A673 (cell line): ENCODE measurements around the gene KCNB1. TPM values are rescaled to one million over a fixed set of nuclear protein-coding genes. Genes with fewer than 3 reads are reported as not detected.

Source experiments
- BruUV-seq: library from RNA; stranded (reverse); fragments of 400-500 nt; replicated peaks from 2 replicates; lab custom pipeline; 2021; lab: Mats Ljungman, UMichigan
- CTCF ChIA-PET: fragments of 300-600 bp; sonication (Branson Sonifier 250); formaldehyde crosslinking; loops from one replicate; lab custom pipeline; 2022; ENCODE audit warnings: antibody characterized with exemption; lab: Charles Lee
- POLR2A ChIA-PET: fragments of 300-600 bp; sonication (Branson Sonifier 250); formaldehyde crosslinking; loops from one replicate; lab custom pipeline; 2022; ENCODE audit warnings: antibody characterized with exemption; ENCODE audit not compliant: low non-redundant PET; lab: Charles Lee
- DNase-seq: peaks from one replicate; pipeline ENCODE4 v3.0.0-alpha.2; 2015; ENCODE audit warnings: low spot score
- H3K27ac ChIP-seq: fragments of 200-600 bp; sonication (generic); 2 replicates; pipeline ENCODE4 v1.5.1; 2016; ENCODE audit warnings: mixed run types, low read depth, mild to moderate bottlenecking, mixed read lengths, antibody characterized with exemption, low read length; ENCODE audit not compliant: poor library complexity, severe bottlenecking
- H3K27me3 ChIP-seq: fragments of 200-600 bp; sonication (generic); replicated peaks from 2 replicates; pipeline ENCODE4 v1.6.1; 2017; ENCODE audit warnings: mixed run types, low read depth, mild to moderate bottlenecking, mixed read lengths, antibody characterized with exemption, low read length; ENCODE audit not compliant: insufficient read depth, poor library complexity
- H3K36me3 ChIP-seq: fragments of 200-600 bp; sonication (generic); 2 replicates; pipeline ENCODE4 v1.6.1; 2016; ENCODE audit warnings: mixed run types, mild to moderate bottlenecking, mixed read lengths, antibody characterized with exemption, low read length; ENCODE audit not compliant: insufficient read depth, poor library complexity, severe bottlenecking
- H3K4me1 ChIP-seq: fragments of 200-600 bp; sonication (generic); 2 replicates; pipeline ENCODE4 v1.6.1; 2017; ENCODE audit warnings: mixed run types, mild to moderate bottlenecking, mixed read lengths, antibody characterized with exemption, low read length; ENCODE audit not compliant: insufficient read depth, poor library complexity, severe bottlenecking
- H3K4me3 ChIP-seq: fragments of 200-600 bp; sonication (generic); 2 replicates; pipeline ENCODE4 v1.5.1; 2016; ENCODE audit warnings: low read depth, mixed run types, mild to moderate bottlenecking, mixed read lengths, low read length; ENCODE audit not compliant: poor library complexity, severe bottlenecking
- H3K9me3 ChIP-seq: fragments of 200-600 bp; sonication (generic); 2 replicates; pipeline ENCODE4 v1.6.1; 2016; ENCODE audit warnings: mixed run types, low read depth, mild to moderate bottlenecking, mixed read lengths, antibody characterized with exemption, low read length; ENCODE audit not compliant: poor library complexity, severe bottlenecking
- EZH2 ChIP-seq: fragments of 200-600 bp; sonication (generic); IDR thresholded peaks from 2 replicates; pipeline ENCODE4 v1.6.1; 2017; ENCODE audit warnings: borderline replicate concordance, low read depth, mild to moderate bottlenecking, mixed read lengths, antibody characterized with exemption, low read length; ENCODE audit not compliant: poor library complexity, severe bottlenecking
- intact Hi-C: fragments of 100-400 bp; cut with micrococcal nuclease; formaldehyde crosslinking; loops from one replicate; pipeline ENCODE4 v1.10.0; 2022; ENCODE audit not compliant: unreplicated experiment
- total RNA-seq: library from RNA; stranded (reverse); gene quantifications from 2 replicates; pipeline ENCODE4 v1.2.3, GENCODE V29; 2021
- TF ChIP-seq, protein P1 (sequence below): fragments of 300-800, 200-600 bp; sonication (generic); conservative IDR thresholded peaks from 2 replicates; pipeline ENCODE4 v1.5.1; 2017; ENCODE audit warnings: low read depth, mild to moderate bottlenecking, antibody characterized with exemption, low read length, moderate library complexity, mixed read lengths

The KCNB1 gene
- total RNA-seq, 1 experiment from 2014 or later: not detected

GRCh38 chr20:49450281-49450721 is 32.2 kb downstream of the KCNB1 start:
- ChIA-PET CTCF (no interaction called here), POLR2A (no interaction called here)
- Histone ChIP-seq H3K9me3 (no peaks in the 10 kb centered on the region), H3K27ac (no peak overlapping the region), H3K4me1 (no peaks in the 10 kb centered on the region), H3K27me3 (peaks cover 16% of the 10 kb centered on the region), H3K36me3 (no peaks in the 10 kb centered on the region), H3K4me3 (no peak overlapping the region)
- TF ChIP-seq EZH2: no peak
- TF ChIP-seq, protein P1, sequence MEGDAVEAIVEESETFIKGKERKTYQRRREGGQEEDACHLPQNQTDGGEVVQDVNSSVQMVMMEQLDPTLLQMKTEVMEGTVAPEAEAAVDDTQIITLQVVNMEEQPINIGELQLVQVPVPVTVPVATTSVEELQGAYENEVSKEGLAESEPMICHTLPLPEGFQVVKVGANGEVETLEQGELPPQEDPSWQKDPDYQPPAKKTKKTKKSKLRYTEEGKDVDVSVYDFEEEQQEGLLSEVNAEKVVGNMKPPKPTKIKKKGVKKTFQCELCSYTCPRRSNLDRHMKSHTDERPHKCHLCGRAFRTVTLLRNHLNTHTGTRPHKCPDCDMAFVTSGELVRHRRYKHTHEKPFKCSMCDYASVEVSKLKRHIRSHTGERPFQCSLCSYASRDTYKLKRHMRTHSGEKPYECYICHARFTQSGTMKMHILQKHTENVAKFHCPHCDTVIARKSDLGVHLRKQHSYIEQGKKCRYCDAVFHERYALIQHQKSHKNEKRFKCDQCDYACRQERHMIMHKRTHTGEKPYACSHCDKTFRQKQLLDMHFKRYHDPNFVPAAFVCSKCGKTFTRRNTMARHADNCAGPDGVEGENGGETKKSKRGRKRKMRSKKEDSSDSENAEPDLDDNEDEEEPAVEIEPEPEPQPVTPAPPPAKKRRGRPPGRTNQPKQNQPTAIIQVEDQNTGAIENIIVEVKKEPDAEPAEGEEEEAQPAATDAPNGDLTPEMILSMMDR: no peak
- intact Hi-C loops: no loop called here
- DNase-seq: no peak
- no TSS peak for BruUV-seq

GRCh38 chr20:49448917-49449316 is 33.6 kb downstream of the KCNB1 start:
- Histone ChIP-seq H3K27me3 (peaks cover 19% of the 10 kb centered on the region), H3K4me1 (no peaks in the 10 kb centered on the region), H3K27ac (no peak overlapping the region), H3K4me3 (no peak overlapping the region), H3K9me3 (no peaks in the 10 kb centered on the region), H3K36me3 (no peaks in the 10 kb centered on the region)
- CTCF ChIA-PET: no interaction called here
- BruUV-seq: no TSS peak
- no peak for TF ChIP-seq EZH2
- TF ChIP-seq, protein P1: no peak
- POLR2A ChIA-PET: no interaction called here
- no peak for DNase-seq
- intact Hi-C loops: no loop called here

DNA sequence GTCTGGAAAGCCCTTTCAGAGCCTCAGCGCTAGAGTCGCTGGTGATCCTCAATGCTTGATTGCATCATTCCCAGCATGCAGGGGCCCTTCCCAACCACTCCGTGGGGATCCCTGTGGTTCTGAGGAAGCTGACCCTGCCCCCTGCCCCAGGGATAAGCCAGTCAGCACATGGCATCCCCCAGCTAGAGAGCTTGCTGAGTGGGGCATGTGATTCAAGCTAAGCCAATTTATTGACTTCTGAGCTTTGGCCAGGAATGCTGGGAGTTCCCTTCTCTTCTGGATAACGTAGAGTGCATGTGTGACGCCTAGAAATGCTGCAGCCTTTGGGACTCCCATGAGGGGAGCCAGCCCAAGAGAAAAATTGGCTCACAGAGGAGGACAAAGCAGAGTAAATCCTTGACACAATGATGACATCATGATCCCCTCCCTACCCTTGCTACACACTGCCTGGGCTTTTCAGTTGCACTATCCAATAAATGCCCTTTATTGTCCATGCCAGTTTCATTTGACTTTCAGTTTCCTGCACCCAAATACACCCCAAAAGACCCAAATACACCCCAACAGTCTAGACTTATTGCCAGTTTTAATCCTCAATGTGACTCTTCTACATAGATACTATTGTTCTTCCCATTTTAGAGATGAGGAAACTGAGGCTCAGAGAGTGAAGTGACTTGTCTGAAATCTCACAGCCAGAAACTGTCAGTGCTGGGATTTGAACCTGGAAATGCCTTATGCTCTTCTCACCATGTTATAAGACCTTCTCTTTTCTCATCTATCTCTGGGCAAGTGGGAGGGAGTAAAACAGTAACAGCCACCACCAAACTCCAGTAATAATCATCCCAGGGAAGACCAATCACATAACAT is 34.3 kb downstream of the KCNB1 start:
- POLR2A ChIA-PET: no interaction called here
- H3K27me3 ChIP-seq: peaks cover 19% of the 10 kb centered on the region
- CTCF ChIA-PET: no interaction called here
- DNase-seq: peak; percentile 7
- no peak overlapping the region for H3K27ac ChIP-seq
- H3K9me3 ChIP-seq: no peaks in the 10 kb centered on the region
- no TSS peak for BruUV-seq
- H3K4me1 ChIP-seq: no peaks in the 10 kb centered on the region
- H3K4me3 ChIP-seq: no peak overlapping the region
- TF ChIP-seq EZH2: no peak
- TF ChIP-seq, protein P1: no peak
- H3K36me3 ChIP-seq: no peaks in the 10 kb centered on the region
- intact Hi-C loops: no loop called here
